A549 (cell line): ENCODE measurements around the gene MAML1. TPM values are rescaled to one million over a fixed set of nuclear protein-coding genes. Genes with fewer than 3 reads are reported as not detected.

ENCODE experiments used
- ATOH8 ChIP-seq: fragments of 250-450 bp; sonication (Bioruptor Pico); IDR thresholded peaks from 2 replicates; pipeline ENCODE4 v1.5.0; 2020; ENCODE audit warnings: low read depth, mild to moderate bottlenecking, moderate library complexity
- BCL3 ChIP-seq: fragments of >200 bp; sonication (Bioruptor Twin); formaldehyde crosslinking; IDR thresholded peaks from 3 replicates; pipeline ENCODE4 v1.6.1; 2016
- CBX2 ChIP-seq: fragments of 200-600 bp; sonication (generic); IDR thresholded peaks from 2 replicates; pipeline ENCODE4 v1.6.1; 2016; ENCODE audit warnings: low read depth, mild to moderate bottlenecking, borderline replicate concordance
- EHMT2 ChIP-seq: fragments of 200-600 bp; sonication (generic); IDR thresholded peaks from 2 replicates; pipeline ENCODE4 v1.6.1; 2016; ENCODE audit warnings: antibody characterized with exemption, low read depth, mild to moderate bottlenecking, moderate library complexity
- GATA3 ChIP-seq: IDR thresholded peaks from 2 replicates; pipeline ENCODE4 v1.6.1; 2012; ENCODE audit warnings: borderline replicate concordance
- HMGXB4 ChIP-seq: fragments of 250-450 bp; sonication (Bioruptor Pico); IDR thresholded peaks from 2 replicates; pipeline ENCODE4 v1.5.0; 2021; ENCODE audit warnings: mild to moderate bottlenecking, moderate library complexity, borderline replicate concordance
- HOXB13 ChIP-seq: fragments of 250-450 bp; sonication (Bioruptor Pico); IDR thresholded peaks from 2 replicates; pipeline ENCODE4 v1.5.0; 2020; ENCODE audit warnings: low read depth, mild to moderate bottlenecking, moderate library complexity
- MAFK ChIP-seq: fragments of 450-650 bp; IDR thresholded peaks from 2 replicates; pipeline ENCODE4 v1.6.1; 2014; ENCODE audit not compliant: partially characterized antibody
- MAX ChIP-seq: IDR thresholded peaks from 2 replicates; pipeline ENCODE4 v1.6.1; 2012
- NFE2L2 ChIP-seq: fragments of 150-350 bp; conservative IDR thresholded peaks from 2 replicates; pipeline ENCODE4 v1.6.1; 2014; ENCODE audit warnings: low read length
- PBX3 ChIP-seq: IDR thresholded peaks from 2 replicates; pipeline ENCODE4 v1.6.1; 2012
- PHF8 ChIP-seq: fragments of 200-600 bp; sonication (generic); IDR thresholded peaks from 2 replicates; pipeline ENCODE4 v1.6.1; 2016; ENCODE audit warnings: low read depth, mild to moderate bottlenecking, antibody characterized with exemption, moderate library complexity, borderline replicate concordance
- SMC3 ChIP-seq: fragments of >200 bp; sonication (Bioruptor Twin); formaldehyde crosslinking; IDR thresholded peaks from 3 replicates; pipeline ENCODE4 v1.6.1; 2018; ENCODE audit warnings: inconsistent platforms
- ZSCAN20 ChIP-seq: fragments of 250-450 bp; sonication (Bioruptor Pico); IDR thresholded peaks from 2 replicates; pipeline ENCODE4 v1.8.0; 2022; ENCODE audit warnings: mild to moderate bottlenecking, moderate library complexity
- polyA plus RNA-seq, 4 experiments: library from polyadenylated mRNA; depleted of rRNA in 3 of 4; stranded (reverse); fragments of >200 nt; fragmentation: RNase III in 1 of 4; extraction: RNeasy Plus Mini Kit Qiagen cat#74134 plus additional on column Dnase treatment in 1 of 4; gene quantifications; 2 replicates in 3 of 4; 3 replicates in 1 of 4; pipeline ENCODE4 v1.2.3, GENCODE V29; 2011 to 2017
- TF ChIP-seq, protein P1 (sequence below): fragments of 450-650 bp; IDR thresholded peaks from 2 replicates; pipeline ENCODE4 v1.6.1; 2014; ENCODE audit warnings: antibody characterized with exemption
- TF ChIP-seq, protein P2 (sequence below): fragments of >200 bp; sonication (Bioruptor Twin); formaldehyde crosslinking; IDR thresholded peaks from 3 replicates; pipeline ENCODE4 v1.5.1; 2016

Gene MAML1
- polyA plus RNA-seq, 2 of the 4 experiments (the other 2 are of a cell fraction) = 6.9 to 12.0 TPM

- TF ChIP-seq MAFK (peak; percentile 100), ATOH8 (CRISPR knock-in tag) (0 out of 2 replicates have a peak, but pooled peaks have one; percentile 1), PHF8 (peak; percentile 98), HMGXB4 (CRISPR knock-in tag) (0 out of 2 replicates have a peak, but pooled peaks have one; percentile 11), PBX3 (peak; percentile 54; the same call in 1 of the 2 replicates), EHMT2 (no peak), NFE2L2 (peak; percentile 99), CBX2 (no peak), MAX (peak; percentile 47), GATA3 (peak; percentile 70), BCL3 (peak; percentile 99), SMC3 (no peak), ZSCAN20 (CRISPR knock-in tag) (no peak; the same call in none of the 2 replicates), HOXB13 (CRISPR knock-in tag) (no peak; the same call in 1 of the 2 replicates)
- TF ChIP-seq, protein P1, sequence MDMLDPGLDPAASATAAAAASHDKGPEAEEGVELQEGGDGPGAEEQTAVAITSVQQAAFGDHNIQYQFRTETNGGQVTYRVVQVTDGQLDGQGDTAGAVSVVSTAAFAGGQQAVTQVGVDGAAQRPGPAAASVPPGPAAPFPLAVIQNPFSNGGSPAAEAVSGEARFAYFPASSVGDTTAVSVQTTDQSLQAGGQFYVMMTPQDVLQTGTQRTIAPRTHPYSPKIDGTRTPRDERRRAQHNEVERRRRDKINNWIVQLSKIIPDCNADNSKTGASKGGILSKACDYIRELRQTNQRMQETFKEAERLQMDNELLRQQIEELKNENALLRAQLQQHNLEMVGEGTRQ = no peak
- TF ChIP-seq, protein P2, sequence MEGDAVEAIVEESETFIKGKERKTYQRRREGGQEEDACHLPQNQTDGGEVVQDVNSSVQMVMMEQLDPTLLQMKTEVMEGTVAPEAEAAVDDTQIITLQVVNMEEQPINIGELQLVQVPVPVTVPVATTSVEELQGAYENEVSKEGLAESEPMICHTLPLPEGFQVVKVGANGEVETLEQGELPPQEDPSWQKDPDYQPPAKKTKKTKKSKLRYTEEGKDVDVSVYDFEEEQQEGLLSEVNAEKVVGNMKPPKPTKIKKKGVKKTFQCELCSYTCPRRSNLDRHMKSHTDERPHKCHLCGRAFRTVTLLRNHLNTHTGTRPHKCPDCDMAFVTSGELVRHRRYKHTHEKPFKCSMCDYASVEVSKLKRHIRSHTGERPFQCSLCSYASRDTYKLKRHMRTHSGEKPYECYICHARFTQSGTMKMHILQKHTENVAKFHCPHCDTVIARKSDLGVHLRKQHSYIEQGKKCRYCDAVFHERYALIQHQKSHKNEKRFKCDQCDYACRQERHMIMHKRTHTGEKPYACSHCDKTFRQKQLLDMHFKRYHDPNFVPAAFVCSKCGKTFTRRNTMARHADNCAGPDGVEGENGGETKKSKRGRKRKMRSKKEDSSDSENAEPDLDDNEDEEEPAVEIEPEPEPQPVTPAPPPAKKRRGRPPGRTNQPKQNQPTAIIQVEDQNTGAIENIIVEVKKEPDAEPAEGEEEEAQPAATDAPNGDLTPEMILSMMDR = no peak
- TF ChIP-seq, all 56 proteins: peak for 19
Observed at GRCh38 chr5:179820483-179821297, 88.1 kb downstream of the MAML1 start, which contains the start of gene SQSTM1 (continued).
